B cell (primary cell): ENCODE data around the gene HIBADH. TPM values are rescaled to one million over a fixed set of nuclear protein-coding genes. Genes with fewer than 3 reads are reported as not detected.

ENCODE experiments used
- ATAC-seq: fragments of 200-7000 bp; cut with Tn5 transposase; one replicate; pipeline ENCODE4 v1.10.0; 2021; ENCODE audit warnings: low read depth, mild to moderate bottlenecking, moderate number of reproducible peaks, moderate library complexity
- CTCF ChIA-PET: fragments of 350-600 bp; sonication (Branson Sonifier 250); formaldehyde crosslinking; loops from one replicate; lab custom pipeline; 2021; ENCODE audit warnings: antibody characterized with exemption, inconsistent platforms; lab: Charles Lee
- POLR2A ChIA-PET: fragments of 350-600 bp; sonication (Branson Sonifier 250); formaldehyde crosslinking; loops from one replicate; lab custom pipeline; 2021; ENCODE audit warnings: antibody characterized with exemption; lab: Charles Lee
- DNase-seq: peaks from one replicate; pipeline ENCODE4 v3.0.0; 2013
- H2AFZ ChIP-seq: 2 replicates; pipeline ENCODE4 v1.6.1; 2012; ENCODE audit warnings: mild to moderate bottlenecking, low read depth, low read length; ENCODE audit not compliant: insufficient read depth, poor library complexity, severe bottlenecking
- H3K27ac ChIP-seq, 2 donors: 1 replicate in 1 of 2; 2 replicates in 1 of 2; pipeline ENCODE4 v1.5.1; 2012 to 2013; ENCODE audit warnings: low read length in 2 of 2, mild to moderate bottlenecking in 2 of 2, moderate library complexity in 1 of 2
- H3K27me3 ChIP-seq, 4 experiments: fragments of 200-600 bp in 1 of 4; sonication (generic) in 1 of 4; replicated peaks in 1 of 4; 1 replicate in 2 of 4; 2 replicates in 2 of 4; pipeline versions ENCODE4 v1.6.1 to v1.7.0; 2013 to 2016; ENCODE audit warnings: low read length in 3 of 4, mild to moderate bottlenecking in 2 of 4, mixed read lengths in 1 of 4, moderate library complexity in 1 of 4; ENCODE audit not compliant: insufficient read depth in 4 of 4, control insufficient read depth in 3 of 4; ENCODE audit errors: control extremely low read depth in 1 of 4
- H3K36me3 ChIP-seq, 2 experiments: replicated peaks in 1 of 2; 1 replicate in 1 of 2; 2 replicates in 1 of 2; pipeline versions ENCODE4 v1.6.1 to v1.7.1; 2013; ENCODE audit warnings: low read length in 1 of 2; ENCODE audit not compliant: insufficient read depth in 2 of 2, control insufficient read depth in 1 of 2; ENCODE audit errors: control extremely low read depth in 1 of 2, extremely low read depth in 1 of 2
- H3K4me1 ChIP-seq, 2 donors: fragments of 200-600 bp in 1 of 2; sonication (generic) in 1 of 2; 1 replicate in 1 of 2; 2 replicates in 1 of 2; pipeline versions ENCODE4 v1.5.1 to v1.6.1; 2013 to 2017; ENCODE audit warnings: low read length in 2 of 2; ENCODE audit not compliant: control insufficient read depth in 2 of 2, insufficient read depth in 2 of 2
- H3K4me2 ChIP-seq: replicated peaks from 2 replicates; pipeline ENCODE3; 2012; ENCODE audit warnings: mild to moderate bottlenecking, low read depth, low read length; ENCODE audit not compliant: poor library complexity, severe bottlenecking
- H3K4me3 ChIP-seq, 5 experiments: fragments of 200-600 bp in 1 of 5; sonication (generic) in 1 of 5; 1 replicate in 3 of 5; 2 replicates in 2 of 5; pipeline versions ENCODE4 v1.5.1 to v1.7.0; 2011 to 2016; ENCODE audit warnings: low read length in 4 of 5, mild to moderate bottlenecking in 4 of 5, low read depth in 2 of 5, control low read depth in 1 of 5, moderate library complexity in 1 of 5; ENCODE audit not compliant: insufficient read depth in 1 of 5; ENCODE audit errors: control extremely low read depth in 1 of 5, extremely low read depth in 1 of 5
- H3K79me2 ChIP-seq: fragments of 200-600 bp; sonication (generic); one replicate; pipeline ENCODE4 v1.6.0; 2016; ENCODE audit warnings: low read length; ENCODE audit not compliant: control insufficient read depth, insufficient read depth
- H3K9ac ChIP-seq: fragments of 200-600 bp; sonication (generic); 2 replicates; pipeline ENCODE4 v1.6.1; 2017; ENCODE audit warnings: mild to moderate bottlenecking, low read length, moderate library complexity
- H3K9me3 ChIP-seq, 3 donors: one replicate each; pipeline versions ENCODE4 v1.6.1 to v1.7.1; 2013; ENCODE audit warnings: low read length in 2 of 3; ENCODE audit not compliant: control insufficient read depth in 2 of 3, insufficient read depth in 1 of 3; ENCODE audit errors: control extremely low read depth in 1 of 3
- H4K20me1 ChIP-seq: 2 replicates; pipeline ENCODE4 v1.6.0; 2012; ENCODE audit warnings: mild to moderate bottlenecking, low read length; ENCODE audit not compliant: insufficient read depth, control insufficient read depth, poor library complexity, severe bottlenecking
- H3K27ac Mint-ChIP-seq: one replicate; pipeline ENCODE4 v1.8.0; 2021; ENCODE audit warnings: mixed read lengths
- H3K27me3 Mint-ChIP-seq: one replicate; pipeline ENCODE4 v1.8.0; 2021; ENCODE audit warnings: mixed read lengths
- H3K4me1 Mint-ChIP-seq: one replicate; pipeline ENCODE4 v1.8.0; 2021; ENCODE audit warnings: mixed read lengths
- H3K4me3 Mint-ChIP-seq: one replicate; pipeline ENCODE4 v1.8.0; 2021; ENCODE audit warnings: mixed read lengths
- H3K9me3 Mint-ChIP-seq: one replicate; pipeline ENCODE4 v1.8.0; 2022; ENCODE audit warnings: mixed read lengths; ENCODE audit not compliant: insufficient read depth
- CTCF ChIP-seq: fragments of 200-600 bp; IDR thresholded peaks from one replicate; pipeline ENCODE4 v1.8.0; 2022; ENCODE audit warnings: antibody characterized with exemption, mild to moderate bottlenecking
- EZH2 ChIP-seq: IDR thresholded peaks from 2 replicates; pipeline ENCODE4 v1.6.1; 2012; ENCODE audit warnings: borderline replicate concordance, low read depth, mild to moderate bottlenecking, moderate library complexity, low read length; ENCODE audit not compliant: insufficient read depth, poor library complexity, severe bottlenecking
- WGBS: methylation state at CpG from one replicate; pipeline ENCODE4 v1.1.5; 2013; ENCODE audit warnings: missing lambda C conversion rate; ENCODE audit not compliant: insufficient coverage; 5-methylcytosine and 5-hydroxymethylcytosine counted together
- intact Hi-C: fragments of 100-400 bp; cut with micrococcal nuclease; formaldehyde crosslinking; loops from one replicate; pipeline ENCODE4 v1.10.0; 2022
- polyA plus RNA-seq: library from polyadenylated mRNA; depleted of rRNA; stranded (reverse); fragments of >200 nt; gene quantifications from 2 replicates; pipeline ENCODE4 v1.2.3, GENCODE V29; 2012
- total RNA-seq, 2 donors: library from RNA; stranded (reverse); fragments of 120-200 nt in 1 of 2; gene quantifications; 1 replicate in 1 of 2; 2 replicates in 1 of 2; pipeline versions ENCODE4 v1.2.3 to v1.2.4, GENCODE V29; 2013 to 2022

Gene HIBADH
- total and polyA plus RNA-seq, 2 donors (not counting 1 experiment from before 2014, with no cell fraction given), result 6.9 to 14.1 TPM

DNA sequence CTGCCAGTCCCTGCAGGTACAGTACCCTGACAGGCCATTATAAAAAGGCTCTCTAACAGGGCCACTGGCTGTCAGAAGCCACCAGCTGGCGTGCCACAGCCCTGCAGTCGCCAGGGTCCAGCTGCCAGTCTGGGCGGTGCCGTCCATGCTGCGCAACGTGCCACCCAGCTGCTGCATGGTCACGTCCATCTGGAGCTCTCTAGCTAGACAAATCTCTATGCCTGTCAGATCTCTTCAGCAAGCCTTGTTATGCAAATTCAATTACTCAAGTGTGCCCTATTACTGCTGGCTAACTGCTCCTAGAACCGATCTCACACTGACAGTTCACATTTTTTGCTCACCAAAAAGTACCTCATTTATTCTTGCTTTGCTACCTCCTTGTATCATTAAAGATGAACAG lies 75.9 kb downstream of the HIBADH start:
- Mint-ChIP-seq H3K4me1 (peaks cover 20% of the 10 kb centered on the region), H3K27me3 (peaks cover 18% of the 10 kb centered on the region), H3K27ac (no peak overlapping the region), H3K4me3 (peak overlapping the region; percentile 65), H3K9me3 (no peaks in the 10 kb centered on the region)
- no peak for TF ChIP-seq CTCF
- no peak for TF ChIP-seq EZH2
- POLR2A ChIA-PET, result no interaction called here
- intact Hi-C loops, result no loop called here
- DNase-seq, result peak; percentile 56
- no peaks in the 10 kb centered on the region for H3K36me3 ChIP-seq
- H3K4me1 ChIP-seq, result peaks cover 12 to 15% of the 10 kb centered on the region in 2 donors
- no peaks in the 10 kb centered on the region for H3K9me3 ChIP-seq
- no peak overlapping the region for H2AFZ ChIP-seq
- H4K20me1 ChIP-seq, result peaks cover 12% of the 10 kb centered on the region
- no peak overlapping the region for H3K4me3 ChIP-seq
- H3K4me2 ChIP-seq, result peak overlapping the region; percentile 54
- CTCF ChIA-PET, result interaction anchor here (0.9 to 2.4 kb wide), 5 partner anchors 10 to 391 kb away, joined by 3 to 12 read pairs (median 3); no protein-coding TSS in a partner anchor
- H3K27me3 ChIP-seq, result peaks cover 0 to 3% (median 1%) of the 10 kb centered on the region in 4 experiments
- H3K79me2 ChIP-seq, result no peaks in the 10 kb centered on the region
- H3K9ac ChIP-seq, result peak overlapping the region; percentile 17
- 19% methylated on average over 8 of the region's 8 CpGs for WGBS
- no peak overlapping the region for H3K27ac ChIP-seq
- peak; percentile 86 for ATAC-seq

GRCh38 chr7:27585781-27586447 lies 76.8 kb downstream of the HIBADH start:
- Histone ChIP-seq H3K4me3 (no peak overlapping the region), H3K4me1 (peaks cover 12 to 15% of the 10 kb centered on the region in 2 donors), H3K9ac (no peak overlapping the region), H3K27me3 (peaks cover 0 to 3% (median 1%) of the 10 kb centered on the region in 4 experiments), H3K79me2 (no peaks in the 10 kb centered on the region), H3K36me3 (no peaks in the 10 kb centered on the region), H3K27ac (no peak overlapping the region), H3K9me3 (no peaks in the 10 kb centered on the region), H2AFZ (no peak overlapping the region), H3K4me2 (no peak overlapping the region), H4K20me1 (peaks cover 12% of the 10 kb centered on the region)
- Mint-ChIP-seq H3K9me3 (no peaks in the 10 kb centered on the region), H3K4me3 (peak overlapping the region; percentile 35), H3K4me1 (peaks cover 20% of the 10 kb centered on the region), H3K27ac (no peak overlapping the region), H3K27me3 (peaks cover 18% of the 10 kb centered on the region)
- intact Hi-C loops, result no loop called here
- POLR2A ChIA-PET, result no interaction called here
- CTCF ChIA-PET, result interaction anchor here (1.1 to 2.4 kb wide), 3 partner anchors 9 to 20 kb away, joined by 3 to 12 read pairs (median 3); no protein-coding TSS in a partner anchor
- no peak for TF ChIP-seq EZH2
- no peak for TF ChIP-seq CTCF
- DNase-seq (no peak), ATAC-seq (no peak)
- WGBS, result no CpG with 5 or more reads among the region's 2 CpGs
